ENCODE measurements around the gene ARHGEF2. TPM values are rescaled to one million over a fixed set of nuclear protein-coding genes. Genes with fewer than 3 reads are reported as not detected.

ARHGEF2 gene
- total RNA-seq, 1 donor from 2014 or later, result 169 TPM

GRCh38 chr1:155964193-155964592, 14.2 kb downstream of the ARHGEF2 start:
- no peak for TF ChIP-seq CTCF (IDR thresholded peaks at IDR 0.05)
- H3K4me1 ChIP-seq, result peaks cover 29 to 59% of the 10 kb centered on the region in 2 donors
- peak overlapping the region; percentile 5 to 94 for H3K27ac ChIP-seq
- no peak overlapping the region for H3K4me3 ChIP-seq
- H3K9me3 ChIP-seq, result no peaks in the 10 kb centered on the region
- no peaks in the 10 kb centered on the region for H3K27me3 ChIP-seq
- no peak for DNase-seq (ENCODE audit: low spot score in 2 of 2)
- peaks cover 92 to 93% of the 10 kb centered on the region in 2 donors for H3K36me3 ChIP-seq
- intact Hi-C loops (cut with DNase I), result loop anchor here (5.0 kb wide), 1 partner anchor 962 kb away; the partner anchor contains the start of gene ZBTB7B

GRCh38 chr1:155962599-155963211, 15.6 kb downstream of the ARHGEF2 start:
- H3K9me3 ChIP-seq, result no peaks in the 10 kb centered on the region
- H3K36me3 ChIP-seq, result peaks cover 93 to 94% of the 10 kb centered on the region in 2 donors
- peak overlapping the region; percentile 89 to 92 for H3K27ac ChIP-seq
- intact Hi-C loops (cut with DNase I), result loop anchor here (1.0 to 5.0 kb wide), 3 partner anchors 18 to 960 kb away; partner anchors contain the start of gene ZBTB7B
- no peak for TF ChIP-seq CTCF (IDR thresholded peaks at IDR 0.05)
- H3K4me3 ChIP-seq, result no peak overlapping the region
- H3K4me1 ChIP-seq, result peaks cover 14 to 44% of the 10 kb centered on the region in 2 donors
- peak in 1 of 2 donors; percentile 75 for DNase-seq (ENCODE audit: low spot score in 2 of 2)
- H3K27me3 ChIP-seq, result no peaks in the 10 kb centered on the region

- Histone ChIP-seq H3K27ac (peak overlapping the region; percentile 89 to 92), H3K9me3 (no peaks in the 10 kb centered on the region), H3K36me3 (peaks cover 93 to 94% of the 10 kb centered on the region in 2 donors), H3K4me3 (peak overlapping the region in 1 of 2 donors; percentile 9), H3K27me3 (no peaks in the 10 kb centered on the region), H3K4me1 (peaks cover 9 to 36% of the 10 kb centered on the region in 2 donors)
- intact Hi-C loops (cut with DNase I), result loop anchor here (1.0 to 5.0 kb wide), 3 partner anchors 18 to 960 kb away; partner anchors contain the start of gene ZBTB7B
- peak; percentile 14 to 34 (median 34) for TF ChIP-seq CTCF (IDR thresholded peaks at IDR 0.05)
- DNase-seq (ENCODE audit: low spot score in 2 of 2), result peak; percentile 79 to 95
Measured at GRCh38 chr1:155961937-155962336, 16.4 kb downstream of the ARHGEF2 start.

- Histone ChIP-seq H3K9me3 (no peaks in the 10 kb centered on the region), H3K27me3 (no peaks in the 10 kb centered on the region), H3K27ac (peak overlapping the region; percentile 89 to 92), H3K4me1 (peaks cover 9 to 31% of the 10 kb centered on the region in 2 donors), H3K4me3 (no peak overlapping the region), H3K36me3 (peaks cover 91 to 93% of the 10 kb centered on the region in 2 donors)
- DNase-seq (ENCODE audit: low spot score in 2 of 2), result no peak
- no peak for TF ChIP-seq CTCF (IDR thresholded peaks at IDR 0.05)
- intact Hi-C loops (cut with DNase I), result loop anchor here (1.0 to 5.0 kb wide), 2 partner anchors 22 to 958 kb away; partner anchors contain the start of gene ZBTB7B
Measured at GRCh38 chr1:155960081-155960745, 18.1 kb downstream of the ARHGEF2 start.

GRCh38 chr1:155957411-155957915, 20.9 kb downstream of the ARHGEF2 start:
- H3K36me3 ChIP-seq, result peaks cover 93 to 94% of the 10 kb centered on the region in 2 donors
- H3K4me3 ChIP-seq, result no peak overlapping the region
- DNase-seq (ENCODE audit: low spot score in 2 of 2), result no peak
- H3K27me3 ChIP-seq, result no peaks in the 10 kb centered on the region
- no peak overlapping the region for H3K27ac ChIP-seq
- TF ChIP-seq CTCF (IDR thresholded peaks at IDR 0.05), result no peak
- intact Hi-C loops (cut with DNase I), result loop anchor here (10.0 kb wide), 1 partner anchor 187 kb away; no protein-coding TSS in a partner anchor
- H3K4me1 ChIP-seq, result peaks cover 5 to 20% of the 10 kb centered on the region in 2 donors
- no peaks in the 10 kb centered on the region for H3K9me3 ChIP-seq

Measured in ascending aorta (tissue), 2 donors.